ENCODE data around the gene LAMA2. TPM values are rescaled to one million over a fixed set of nuclear protein-coding genes. Genes with fewer than 3 reads are reported as not detected.

Gene LAMA2
- polyA plus RNA-seq, 1 donor from 2014 or later = 2.5 TPM

GRCh38 chr6:129507846-129508245 is 624.9 kb downstream of the LAMA2 start:
- no peak overlapping the region for H3K9ac ChIP-seq (ENCODE audit: low read length)
- no peaks in the 10 kb centered on the region for H3K9me3 ChIP-seq (ENCODE audit: low read length)
- H3F3A ChIP-seq (ENCODE audit: insufficient read depth, low read length, poor library complexity, severe bottlenecking) = no peaks in the 10 kb centered on the region
- no peak overlapping the region for H3K4me2 ChIP-seq (ENCODE audit: low read length)
- H4K20me1 ChIP-seq (ENCODE audit: insufficient read depth) = no peaks in the 10 kb centered on the region
- no peak for TF ChIP-seq POLR2AphosphoS5 (IDR thresholded peaks at IDR 0.05)
- TF ChIP-seq EZH2 (IDR thresholded peaks at IDR 0.05; ENCODE audit: borderline replicate concordance, insufficient read depth, low read length, poor library complexity, severe bottlenecking) = no peak
- TF ChIP-seq MXI1 (conservative IDR thresholded peaks at IDR 0.05; ENCODE audit: poor library complexity, severe bottlenecking) = no peak
- no peak for TF ChIP-seq REST (IDR thresholded peaks at IDR 0.05; ENCODE audit: borderline replicate concordance)
- TF ChIP-seq CTCF (IDR thresholded peaks at IDR 0.05; ENCODE audit: poor library complexity, severe bottlenecking) = no peak
- no peak for TF ChIP-seq SMC3 (conservative IDR thresholded peaks at IDR 0.05; ENCODE audit: poor library complexity)
- no peak for TF ChIP-seq RAD21 (conservative IDR thresholded peaks at IDR 0.05)
- TF ChIP-seq TAF1 (IDR thresholded peaks at IDR 0.05; ENCODE audit: low read depth) = no peak
- TF ChIP-seq EP300 (conservative IDR thresholded peaks at IDR 0.05; ENCODE audit: poor library complexity, severe bottlenecking) = no peak
- H3K27ac ChIP-seq (ENCODE audit: low read length) = no peak overlapping the region
- H3K27me3 ChIP-seq (ENCODE audit: insufficient read depth, low read depth, low read length) = no peaks in the 10 kb centered on the region
- no peak overlapping the region for H3K4me3 ChIP-seq (ENCODE audit: low read length)
- H3K36me3 ChIP-seq (ENCODE audit: insufficient read depth, low read length) = no peaks in the 10 kb centered on the region
- no peaks in the 10 kb centered on the region for H3K9me2 ChIP-seq (ENCODE audit: insufficient read depth, low read length)
- no peak overlapping the region for H2AFZ ChIP-seq (ENCODE audit: low read depth, low read length)
- H3K79me2 ChIP-seq (replicated peaks; ENCODE audit: insufficient read depth, low read length) = no peaks in the 10 kb centered on the region

DNA sequence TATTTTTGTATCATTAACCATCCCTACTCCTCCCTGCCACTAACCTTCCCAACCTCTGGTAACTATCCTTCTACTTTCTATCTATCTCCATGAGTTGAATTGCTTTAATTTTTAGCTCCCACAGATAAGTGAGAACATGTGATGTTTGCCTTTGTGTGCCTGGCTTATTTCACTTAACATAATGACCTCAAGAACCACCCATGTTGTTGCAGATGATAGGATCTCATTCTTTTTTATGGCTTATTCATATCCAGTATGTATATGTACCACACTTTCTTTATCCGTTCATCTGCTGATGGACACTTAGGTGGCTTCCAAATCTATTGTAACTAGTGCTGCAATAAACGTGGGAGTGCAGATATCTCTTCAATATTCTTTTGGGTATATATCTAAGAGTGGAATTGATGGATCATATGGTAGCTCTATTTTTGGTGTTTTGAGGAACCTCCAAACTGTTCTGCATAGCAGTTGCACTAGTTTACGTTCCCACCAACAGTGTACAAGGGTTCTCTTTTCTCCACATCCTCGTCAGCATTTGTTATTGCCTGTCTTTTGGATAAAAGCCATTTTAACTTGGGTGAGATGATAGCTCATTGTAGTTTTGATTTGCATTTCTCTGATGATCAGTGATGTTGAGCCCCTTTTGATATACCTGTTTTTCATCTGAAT is 625.7 kb downstream of the LAMA2 start:
- no peaks in the 10 kb centered on the region for H3K27me3 ChIP-seq (ENCODE audit: insufficient read depth, low read depth, low read length)
- H2AFZ ChIP-seq (ENCODE audit: low read depth, low read length) = no peak overlapping the region
- H3K4me2 ChIP-seq (ENCODE audit: low read length) = no peak overlapping the region
- H3F3A ChIP-seq (ENCODE audit: insufficient read depth, low read length, poor library complexity, severe bottlenecking) = no peaks in the 10 kb centered on the region
- TF ChIP-seq TAF1 (IDR thresholded peaks at IDR 0.05; ENCODE audit: low read depth) = no peak
- TF ChIP-seq REST (IDR thresholded peaks at IDR 0.05; ENCODE audit: borderline replicate concordance) = no peak
- no peak for TF ChIP-seq RAD21 (conservative IDR thresholded peaks at IDR 0.05)
- TF ChIP-seq POLR2AphosphoS5 (IDR thresholded peaks at IDR 0.05) = no peak
- no peak for TF ChIP-seq CTCF (IDR thresholded peaks at IDR 0.05; ENCODE audit: poor library complexity, severe bottlenecking)
- no peak for TF ChIP-seq SMC3 (conservative IDR thresholded peaks at IDR 0.05; ENCODE audit: poor library complexity)
- TF ChIP-seq EP300 (conservative IDR thresholded peaks at IDR 0.05; ENCODE audit: poor library complexity, severe bottlenecking) = no peak
- no peak for TF ChIP-seq EZH2 (IDR thresholded peaks at IDR 0.05; ENCODE audit: borderline replicate concordance, insufficient read depth, low read length, poor library complexity, severe bottlenecking)
- no peak for TF ChIP-seq MXI1 (conservative IDR thresholded peaks at IDR 0.05; ENCODE audit: poor library complexity, severe bottlenecking)
- no peak overlapping the region for H3K4me3 ChIP-seq (ENCODE audit: low read length)
- H3K9me2 ChIP-seq (ENCODE audit: insufficient read depth, low read length) = no peaks in the 10 kb centered on the region
- no peak overlapping the region for H3K9ac ChIP-seq (ENCODE audit: low read length)
- H3K27ac ChIP-seq (ENCODE audit: low read length) = no peak overlapping the region
- no peaks in the 10 kb centered on the region for H3K36me3 ChIP-seq (ENCODE audit: insufficient read depth, low read length)
- no peaks in the 10 kb centered on the region for H3K79me2 ChIP-seq (replicated peaks; ENCODE audit: insufficient read depth, low read length)
- H3K9me3 ChIP-seq (ENCODE audit: low read length) = no peaks in the 10 kb centered on the region
- H4K20me1 ChIP-seq (ENCODE audit: insufficient read depth) = no peaks in the 10 kb centered on the region
